ENCODE measurements around the gene VRK1. TPM values are rescaled to one million over a fixed set of nuclear protein-coding genes. Genes with fewer than 3 reads are reported as not detected.

The VRK1 gene
- total and polyA plus RNA-seq, 2 donors (not counting 1 experiment from before 2014, with no cell fraction given), result 10.3 to 28.2 TPM

GRCh38 chr14:96747608-96748007 lies 49.6 kb upstream of the VRK1 start:
- CTCF ChIA-PET, result no interaction called here
- no peak for TF ChIP-seq EZH2 (IDR thresholded peaks at IDR 0.05; ENCODE audit: borderline replicate concordance, insufficient read depth, low read depth, low read length, poor library complexity, severe bottlenecking)
- TF ChIP-seq CTCF (IDR thresholded peaks at IDR 0.05), result no peak
- Histone ChIP-seq H3K9ac (ENCODE audit: low read length) (no peak overlapping the region), H3K27ac (ENCODE audit: low read length in 2 of 2) (no peak overlapping the region), H2AFZ (ENCODE audit: insufficient read depth, low read depth, low read length, poor library complexity, severe bottlenecking) (no peak overlapping the region), H3K27me3 (replicated peaks in 1 of 4; ENCODE audit: control extremely low read depth in 1 of 4, control insufficient read depth in 3 of 4, insufficient read depth in 4 of 4, low read length in 3 of 4) (peaks cover 0 to 12% (median 0%) of the 10 kb centered on the region in 4 experiments), H3K36me3 (replicated peaks in 1 of 2; ENCODE audit: control extremely low read depth in 1 of 2, control insufficient read depth in 1 of 2, extremely low read depth in 1 of 2, insufficient read depth in 2 of 2, low read length in 1 of 2) (no peaks in the 10 kb centered on the region), H3K4me3 (ENCODE audit: control extremely low read depth in 1 of 5, extremely low read depth in 1 of 5, insufficient read depth in 1 of 5, low read depth in 2 of 5, low read length in 4 of 5) (no peak overlapping the region), H3K4me2 (replicated peaks; ENCODE audit: low read depth, low read length, poor library complexity, severe bottlenecking) (no peak overlapping the region), H4K20me1 (ENCODE audit: control insufficient read depth, insufficient read depth, low read length, poor library complexity, severe bottlenecking) (no peaks in the 10 kb centered on the region), H3K79me2 (ENCODE audit: control insufficient read depth, insufficient read depth, low read length) (no peaks in the 10 kb centered on the region), H3K9me3 (ENCODE audit: control extremely low read depth in 1 of 3, control insufficient read depth in 2 of 3, insufficient read depth in 1 of 3, low read length in 2 of 3) (no peaks in the 10 kb centered on the region), H3K4me1 (ENCODE audit: control insufficient read depth in 2 of 2, insufficient read depth in 2 of 2, low read length in 2 of 2) (no peaks in the 10 kb centered on the region)
- intact Hi-C loops (cut with micrococcal nuclease), result no loop called here
- Mint-ChIP-seq H3K4me1 (no peaks in the 10 kb centered on the region), H3K27me3 (peaks cover 52% of the 10 kb centered on the region), H3K4me3 (no peak overlapping the region), H3K9me3 (ENCODE audit: insufficient read depth) (no peaks in the 10 kb centered on the region), H3K27ac (no peak overlapping the region)
- ATAC-seq (ENCODE audit: low read depth) (no peak), DNase-seq (no peak)
- POLR2A ChIA-PET, result no interaction called here
- 91% methylated on average over 10 of the region's 10 CpGs for WGBS (ENCODE audit: insufficient coverage)

GRCh38 chr14:96748362-96748761 lies 48.8 kb upstream of the VRK1 start:
- POLR2A ChIA-PET, result no interaction called here
- ATAC-seq (ENCODE audit: low read depth), result no peak
- H3K9ac ChIP-seq (ENCODE audit: low read length), result no peak overlapping the region
- H3K9me3 ChIP-seq (ENCODE audit: control extremely low read depth in 1 of 3, control insufficient read depth in 2 of 3, insufficient read depth in 1 of 3, low read length in 2 of 3), result no peaks in the 10 kb centered on the region
- H3K27me3 Mint-ChIP-seq, result peaks cover 48% of the 10 kb centered on the region
- CTCF ChIA-PET, result no interaction called here
- DNase-seq, result no peak
- H3K4me2 ChIP-seq (replicated peaks; ENCODE audit: low read depth, low read length, poor library complexity, severe bottlenecking), result no peak overlapping the region
- intact Hi-C loops (cut with micrococcal nuclease), result no loop called here
- H3K4me1 ChIP-seq (ENCODE audit: control insufficient read depth in 2 of 2, insufficient read depth in 2 of 2, low read length in 2 of 2), result no peaks in the 10 kb centered on the region
- TF ChIP-seq EZH2 (IDR thresholded peaks at IDR 0.05; ENCODE audit: borderline replicate concordance, insufficient read depth, low read depth, low read length, poor library complexity, severe bottlenecking) (no peak), CTCF (IDR thresholded peaks at IDR 0.05) (no peak)
- H3K4me3 Mint-ChIP-seq, result no peak overlapping the region
- H3K27ac ChIP-seq (ENCODE audit: low read length in 2 of 2), result no peak overlapping the region
- H3K4me1 Mint-ChIP-seq, result no peaks in the 10 kb centered on the region
- no peak overlapping the region for H2AFZ ChIP-seq (ENCODE audit: insufficient read depth, low read depth, low read length, poor library complexity, severe bottlenecking)
- 57% methylated on average over 2 of the region's 6 CpGs for WGBS (ENCODE audit: insufficient coverage)
- H3K27ac Mint-ChIP-seq, result no peak overlapping the region
- no peaks in the 10 kb centered on the region for H3K79me2 ChIP-seq (ENCODE audit: control insufficient read depth, insufficient read depth, low read length)
- H3K27me3 ChIP-seq (replicated peaks in 1 of 4; ENCODE audit: control extremely low read depth in 1 of 4, control insufficient read depth in 3 of 4, insufficient read depth in 4 of 4, low read length in 3 of 4), result peaks cover 0 to 9% (median 0%) of the 10 kb centered on the region in 4 experiments
- no peaks in the 10 kb centered on the region for H3K9me3 Mint-ChIP-seq (ENCODE audit: insufficient read depth)
- no peaks in the 10 kb centered on the region for H4K20me1 ChIP-seq (ENCODE audit: control insufficient read depth, insufficient read depth, low read length, poor library complexity, severe bottlenecking)
- H3K36me3 ChIP-seq (replicated peaks in 1 of 2; ENCODE audit: control extremely low read depth in 1 of 2, control insufficient read depth in 1 of 2, extremely low read depth in 1 of 2, insufficient read depth in 2 of 2, low read length in 1 of 2), result no peaks in the 10 kb centered on the region
- no peak overlapping the region for H3K4me3 ChIP-seq (ENCODE audit: control extremely low read depth in 1 of 5, extremely low read depth in 1 of 5, insufficient read depth in 1 of 5, low read depth in 2 of 5, low read length in 4 of 5)
